LHCN-M2 (cell line): ENCODE results near the gene PGR. TPM values are rescaled to one million over a fixed set of nuclear protein-coding genes. Genes with fewer than 3 reads are reported as not detected.
"Not testable (repeated sequence)": the region's sequence is repeated elsewhere in the genome, so short reads cannot be mapped to it uniquely, and the experiment has no call there.

Source experiments
- DNase-seq: peaks from one replicate; pipeline ENCODE4 v3.0.0-alpha.2; 2012; ENCODE audit warnings: low read depth
- total RNA-seq: library from RNA; depleted of rRNA; stranded (reverse); fragments of >200 nt; gene quantifications from 2 replicates; pipeline ENCODE4 v1.2.3, GENCODE V29; 2014

PGR gene
- total RNA-seq, 1 experiment from 2014 or later = not detected

- DNase-seq = no peak
Observed at GRCh38 chr11:101082813-101083212, 46.8 kb downstream of the PGR start.

- DNase-seq = no peak
Observed at GRCh38 chr11:101063706-101064105, 65.9 kb downstream of the PGR start.

- no peak for DNase-seq
Observed at GRCh38 chr11:101061606-101062005, 68.0 kb downstream of the PGR start.

DNA sequence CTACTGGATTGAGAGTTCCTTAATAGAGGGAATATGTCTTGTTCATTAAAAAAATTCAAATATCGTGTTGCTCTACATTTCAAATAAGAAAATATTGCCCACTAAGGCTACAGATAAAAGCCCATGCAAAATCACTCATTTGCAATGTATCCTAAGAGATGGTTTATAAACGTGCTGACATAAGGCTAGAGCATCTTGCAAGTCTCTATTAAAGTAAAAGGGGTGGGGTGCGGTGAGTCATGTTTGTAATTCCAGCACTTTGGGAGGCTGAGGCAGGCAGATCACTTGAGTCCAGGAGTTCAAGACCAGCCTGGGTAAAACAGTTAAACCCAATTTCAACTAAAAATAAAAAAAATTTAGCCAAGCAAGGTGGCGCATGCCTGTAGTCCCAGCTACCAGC is 70.3 kb downstream of the PGR start:
- DNase-seq = no peak

DNA sequence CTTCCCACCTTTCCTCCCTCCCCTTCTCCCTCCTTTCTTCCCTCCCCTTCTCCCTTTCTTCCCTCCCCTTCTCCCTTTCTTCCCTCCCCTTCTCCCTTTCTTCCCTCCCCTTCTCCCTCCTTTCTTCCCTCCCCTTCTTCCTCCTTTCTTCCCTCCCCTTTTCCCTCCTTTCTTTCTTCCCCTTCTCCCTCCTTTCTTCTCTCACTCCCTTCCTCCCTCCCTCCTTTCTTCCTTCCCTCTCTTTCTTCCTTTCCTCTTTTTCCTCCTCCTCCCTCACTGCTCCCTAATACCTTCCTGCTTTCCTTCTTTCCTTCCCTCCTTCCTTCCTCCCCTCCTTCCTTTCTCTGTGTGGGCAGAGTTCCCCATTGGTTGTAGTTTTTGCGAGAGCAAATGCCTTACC is 76.1 kb downstream of the PGR start:
- DNase-seq = no peak

- no peak for DNase-seq
Observed at GRCh38 chr11:101051677-101052076, 77.9 kb downstream of the PGR start.

DNA sequence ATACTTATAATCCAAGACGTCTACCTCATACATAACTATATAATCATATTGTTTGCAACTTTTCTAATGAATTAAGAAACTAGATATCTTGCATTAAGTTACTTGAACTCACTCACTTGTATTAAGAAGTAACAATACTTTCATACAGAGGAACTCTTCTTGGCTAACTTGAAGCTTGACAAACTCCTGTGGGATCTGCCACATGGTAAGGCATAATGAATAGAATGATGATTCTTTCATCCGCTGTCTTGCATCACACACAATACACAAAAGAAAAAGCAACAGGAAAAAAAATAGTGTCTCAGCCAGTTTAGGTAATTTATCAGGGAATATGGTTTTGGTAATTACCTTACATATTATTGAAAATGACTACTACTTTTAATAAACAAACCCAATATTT is 79.8 kb downstream of the PGR start:
- no peak for DNase-seq

DNA sequence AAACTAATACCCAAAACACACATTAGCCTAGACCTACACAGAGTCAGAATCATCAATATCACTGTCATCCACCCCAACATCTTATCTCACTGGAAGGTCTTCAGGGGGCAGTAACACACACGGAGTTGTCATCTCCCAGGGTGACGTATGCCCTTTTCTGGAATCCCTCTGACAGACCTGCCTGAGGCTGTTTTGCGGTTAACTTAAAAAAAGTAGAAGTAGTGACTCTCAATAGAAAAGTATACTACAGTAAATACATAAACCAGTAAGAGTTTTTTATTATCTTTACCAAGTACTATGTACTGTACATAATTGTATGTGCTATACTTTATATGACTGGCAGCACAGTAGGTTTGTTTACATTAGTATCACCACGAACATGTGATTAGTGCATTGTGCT is 80.5 kb downstream of the PGR start:
- no peak for DNase-seq

GRCh38 chr11:101048479-101048878 is 81.1 kb downstream of the PGR start:
- DNase-seq = no peak

DNA sequence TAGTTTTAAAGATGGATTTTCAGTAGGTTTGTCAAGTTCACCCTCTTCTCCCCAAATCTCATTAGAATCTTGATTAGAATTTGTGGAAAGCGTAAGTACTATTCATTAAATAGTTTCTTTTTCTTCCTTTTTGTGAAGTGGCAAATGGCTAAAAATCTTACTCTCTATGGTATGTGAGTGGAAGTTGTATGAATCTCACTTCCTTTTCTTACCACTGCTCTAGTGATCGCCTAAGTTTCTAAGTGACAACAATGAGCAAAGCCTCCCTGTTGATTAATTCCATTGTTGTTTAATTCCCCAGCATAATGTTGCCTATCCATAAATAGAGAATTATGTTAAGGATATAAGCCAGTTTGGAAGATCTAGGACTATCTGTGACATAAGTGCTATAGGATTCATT is 82.7 kb downstream of the PGR start:
- DNase-seq = no peak

GRCh38 chr11:101045415-101045814 is 84.2 kb downstream of the PGR start:
- no peak for DNase-seq

- DNase-seq = no peak
Observed at GRCh38 chr11:101043940-101044339, 85.7 kb downstream of the PGR start.

GRCh38 chr11:101035872-101036271 is 93.7 kb downstream of the PGR start:
- DNase-seq = no peak

- no peak for DNase-seq
Observed at GRCh38 chr11:101034076-101034475, 95.5 kb downstream of the PGR start.

DNA sequence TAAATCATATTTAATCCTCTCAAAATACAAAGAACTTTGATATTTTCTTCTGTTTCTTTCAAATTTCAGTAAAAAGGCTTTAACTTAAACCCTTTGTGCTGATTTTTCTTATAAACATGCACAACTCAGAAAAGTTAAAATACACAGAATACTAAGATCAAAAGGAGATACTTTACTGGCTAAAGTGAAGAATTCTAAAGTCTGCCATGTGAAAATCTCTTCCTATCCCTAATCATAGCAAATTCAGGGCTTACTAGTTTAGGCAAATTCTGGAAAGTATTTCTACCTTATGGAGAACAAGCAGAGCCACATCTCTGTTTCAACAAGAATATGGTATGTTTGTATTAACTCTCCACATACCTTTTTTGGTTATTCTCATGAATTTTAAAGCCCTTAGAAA is 96.6 kb downstream of the PGR start:
- DNase-seq = no peak

DNA sequence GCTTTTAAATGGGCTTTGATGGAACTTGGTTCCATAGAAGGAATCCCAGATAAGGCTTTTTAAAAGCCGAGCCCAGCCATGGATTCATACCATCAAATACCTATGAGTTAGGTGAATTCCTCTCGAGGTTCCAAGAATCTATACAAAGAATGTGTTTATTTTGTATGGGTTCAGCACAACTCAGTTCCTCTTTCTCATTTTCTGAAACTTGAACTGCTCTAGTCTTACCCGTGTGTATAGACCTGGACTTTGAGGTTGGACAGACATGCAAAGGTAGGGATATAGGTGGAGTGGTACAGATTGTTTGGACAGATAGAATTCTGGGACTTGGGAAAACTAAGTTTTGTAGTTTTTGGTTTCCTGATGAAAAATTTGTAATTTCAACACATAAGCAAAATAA is 97.9 kb downstream of the PGR start:
- DNase-seq = no peak

DNA sequence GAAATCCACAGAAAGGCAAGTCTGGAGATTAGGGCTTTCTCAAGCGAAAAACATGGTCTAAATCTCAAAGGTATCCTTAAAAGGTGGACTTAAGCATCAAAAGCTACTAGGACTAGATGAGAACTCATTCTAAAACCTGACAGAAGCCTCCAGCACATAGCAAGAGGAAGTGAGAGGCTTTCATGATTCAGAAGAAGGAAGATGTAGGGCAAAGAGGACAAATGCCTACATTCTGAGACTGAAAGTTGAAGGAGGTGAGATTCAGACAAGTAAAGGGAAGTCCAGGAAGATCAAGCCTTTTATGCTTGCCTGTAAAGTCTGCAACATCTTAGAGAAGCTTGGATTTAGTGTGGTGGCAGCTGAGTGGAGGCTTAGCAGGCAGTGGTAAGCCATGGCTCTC is 98.9 kb downstream of the PGR start:
- DNase-seq = no peak

DNA sequence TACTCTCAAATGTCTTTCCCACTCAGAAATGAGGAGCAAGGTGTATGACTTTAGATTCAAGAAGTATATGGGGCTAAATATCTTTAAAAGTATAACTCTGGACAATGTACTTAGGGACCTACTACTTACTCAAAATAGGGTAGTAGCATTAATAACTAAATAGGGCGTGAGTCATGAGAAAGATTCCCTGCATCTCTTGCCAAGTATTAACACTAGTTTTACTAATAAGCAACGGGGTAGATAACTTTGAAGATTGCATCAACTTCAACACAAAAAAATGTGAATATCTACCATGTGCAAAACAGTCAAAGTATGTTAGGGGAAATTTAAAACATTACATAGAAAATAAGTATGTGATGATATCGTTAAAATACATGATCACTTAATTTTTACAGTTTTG is 99.6 kb downstream of the PGR start:
- DNase-seq = no peak

DNA sequence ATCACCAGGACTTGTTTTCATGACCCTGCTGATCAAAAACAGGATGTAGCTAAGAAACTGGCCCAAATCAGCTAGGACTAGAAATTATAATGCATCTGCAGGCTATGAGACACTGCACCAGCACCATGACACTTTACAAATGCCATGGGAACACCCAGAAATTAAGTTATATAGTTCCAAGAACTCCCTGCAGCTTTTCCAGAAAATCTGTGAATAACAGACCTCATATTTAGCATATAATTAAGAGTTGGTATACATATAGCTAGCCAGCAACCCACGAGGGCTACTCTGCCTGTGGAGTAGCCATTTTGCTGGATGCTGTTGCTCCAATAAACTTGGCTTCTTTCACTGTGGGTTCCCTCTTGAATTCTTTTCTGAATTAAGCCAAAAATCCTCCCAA is 101.0 kb downstream of the PGR start:
- DNase-seq = no peak

GRCh38 chr11:101022256-101022655 is 107.4 kb downstream of the PGR start:
- no peak for DNase-seq

- no peak for DNase-seq
Observed at GRCh38 chr11:101019870-101020269, 109.7 kb downstream of the PGR start.

- no peak for DNase-seq
Observed at GRCh38 chr11:101014600-101015285, 114.9 kb downstream of the PGR start.

DNA sequence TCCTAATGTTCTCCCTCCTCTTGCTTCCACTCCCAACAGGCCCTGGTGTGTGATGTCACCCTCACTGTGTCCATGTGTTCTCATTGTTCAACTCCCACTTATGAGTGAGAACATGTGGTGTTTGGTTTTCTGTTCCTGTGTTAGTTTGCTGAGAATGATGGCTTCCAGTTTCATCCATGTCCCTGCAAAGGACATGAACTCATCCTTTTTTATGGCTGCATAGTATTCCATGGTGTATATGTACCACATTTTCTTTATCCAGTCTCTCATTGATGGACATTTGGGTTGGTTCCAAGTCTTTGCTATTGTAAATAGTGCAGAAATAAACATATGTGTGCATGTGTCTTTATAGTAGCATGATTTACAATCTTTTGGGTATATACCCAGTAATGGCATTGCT is 115.9 kb downstream of the PGR start:
- DNase-seq = not testable (repeated sequence)

DNA sequence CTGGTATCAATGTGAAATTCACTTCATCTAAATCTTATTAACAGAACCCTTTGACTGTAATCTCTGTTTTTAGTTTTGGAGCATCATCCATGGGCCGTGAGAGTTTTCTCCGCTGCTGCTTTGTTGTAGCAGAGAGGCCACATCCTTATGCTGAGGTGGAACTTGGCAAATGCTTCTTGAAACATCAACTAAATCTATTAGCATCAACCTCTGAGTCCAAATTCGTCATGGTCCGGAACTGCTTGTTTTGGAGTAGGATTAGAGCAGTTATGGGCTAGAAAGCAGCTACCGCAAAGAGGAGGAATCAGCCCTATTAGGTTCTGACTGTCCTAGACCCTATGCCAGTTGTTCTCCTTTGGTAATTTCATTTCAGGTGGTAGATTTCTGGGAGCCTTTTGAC is 117.7 kb downstream of the PGR start:
- DNase-seq = no peak
